ENCODE results near the gene PSTPIP1. TPM values are rescaled to one million over a fixed set of nuclear protein-coding genes. Genes with fewer than 3 reads are reported as not detected.

Gene PSTPIP1
- total and polyA plus RNA-seq, 2 of the 8 experiments (the other 6 are each of a cell fraction or from before 2014, with no cell fraction given), result 1.6 to 1.8 TPM

DNA sequence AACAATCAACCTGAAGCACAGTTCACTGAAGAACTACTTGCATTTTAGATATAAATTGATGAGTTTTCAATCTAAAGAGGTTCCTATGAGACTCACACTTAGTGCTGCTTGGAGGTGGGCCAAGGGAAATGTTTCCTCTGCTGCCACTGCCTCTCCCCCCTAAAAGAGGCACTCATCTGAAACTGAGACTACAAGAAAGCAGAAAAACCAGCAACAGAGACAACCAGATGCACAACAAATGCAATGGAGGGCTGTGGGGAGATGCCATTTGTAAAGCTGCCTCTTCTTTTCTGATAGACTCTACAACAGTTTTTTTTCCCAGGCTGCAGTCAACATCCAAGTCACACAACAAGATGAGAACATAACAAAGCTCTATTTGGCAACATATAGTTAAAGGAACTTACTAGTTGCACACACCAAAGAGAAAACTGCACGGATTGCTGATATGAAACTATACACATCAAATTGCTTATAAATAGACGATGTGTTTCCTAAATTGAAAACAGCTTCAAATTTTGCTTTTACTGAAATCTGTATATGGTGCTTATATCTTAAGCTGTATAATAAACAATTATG lies 64.9 kb downstream of the PSTPIP1 start:
- no peak for FAIRE-seq
- no peak overlapping the region for H3K9ac ChIP-seq (replicated peaks in 1 of 4; ENCODE audit: extremely low read depth in 1 of 4, low read depth in 3 of 4, low read length in 3 of 4)
- no peak overlapping the region for H3K4me2 ChIP-seq (ENCODE audit: insufficient read depth in 1 of 2, low read depth in 2 of 2, low read length in 2 of 2)
- H3K23me2 ChIP-seq (ENCODE audit: low read depth, low read length), result no peaks in the 10 kb centered on the region
- H4K8ac ChIP-seq (ENCODE audit: extremely low read depth, insufficient read depth, low read length), result no peak overlapping the region
- POLR2A ChIA-PET (ENCODE audit: partially characterized antibody), result interaction anchor here (1.6 to 2.5 kb wide), 3 partner anchors 10 to 14 kb away, joined by 5 to 12 read pairs (median 11); partner anchors contain the start of gene TSPAN3
- H3K79me2 ChIP-seq (ENCODE audit: control insufficient read depth in 1 of 2, insufficient read depth in 2 of 2, low read length in 2 of 2), result peaks cover 0 to 80% of the 10 kb centered on the region in 2 experiments; a peak in 2 of 4 replicates
- no peaks in the 10 kb centered on the region for H3K36me3 ChIP-seq (ENCODE audit: control insufficient read depth in 2 of 4, insufficient read depth in 4 of 4, low read length in 3 of 4)
- TF ChIP-seq TCF12 (IDR thresholded peaks at IDR 0.05; ENCODE audit: low read depth, low read length), result no peak
- no peak for TF ChIP-seq YY1 (IDR thresholded peaks at IDR 0.05; ENCODE audit: low read depth, low read length)
- no peak for TF ChIP-seq POLR2AphosphoS5 (IDR thresholded peaks at IDR 0.05; ENCODE audit: low read depth, low read length)
- no peak for TF ChIP-seq EZH2 (IDR thresholded peaks at IDR 0.05; ENCODE audit: low read depth, low read length, severe bottlenecking)
- no peak for TF ChIP-seq CEBPB (IDR thresholded peaks at IDR 0.05; ENCODE audit: low read depth, low read length)
- no peak for TF ChIP-seq BRCA1 (IDR thresholded peaks at IDR 0.05; ENCODE audit: low read depth, low read length)
- H3K23ac ChIP-seq (ENCODE audit: insufficient read length), result no peak overlapping the region
- H3K56ac ChIP-seq (replicated peaks; ENCODE audit: insufficient read length, low read depth, low read length), result no peak overlapping the region
- peaks cover 7 to 12% of the 10 kb centered on the region in 2 experiments for H4K20me1 ChIP-seq (replicated peaks in 1 of 2; ENCODE audit: control insufficient read depth in 1 of 2, insufficient read depth in 2 of 2, low read length in 2 of 2)
- H3K18ac ChIP-seq (ENCODE audit: extremely low read depth, low read length), result no peak overlapping the region
- no peak for DNase-seq (ENCODE audit: low read depth in 1 of 2, low spot score in 2 of 2)
- no peaks in the 10 kb centered on the region for H3K9me3 ChIP-seq (ENCODE audit: insufficient read depth in 2 of 2, low read depth in 1 of 2, low read length in 1 of 2)
- no peak overlapping the region for H2BK20ac ChIP-seq (ENCODE audit: low read length)
- no peak overlapping the region for H2BK15ac ChIP-seq (ENCODE audit: low read length)
- no peak overlapping the region for H4K91ac ChIP-seq (replicated peaks; ENCODE audit: insufficient read length, low read length)
- H3K4me3 ChIP-seq (ENCODE audit: extremely low read depth in 1 of 4, insufficient read depth in 2 of 4, low read depth in 3 of 4, low read length in 4 of 4), result no peak overlapping the region
- no peak overlapping the region for H4K5ac ChIP-seq (ENCODE audit: insufficient read length, low read depth, low read length)
- no peak overlapping the region for H2BK12ac ChIP-seq (ENCODE audit: low read depth, low read length)
- no peak overlapping the region for H2BK120ac ChIP-seq (replicated peaks; ENCODE audit: low read depth, low read length)
- CTCF ChIA-PET (ENCODE audit: partially characterized antibody), result interaction anchor here (1.2 to 1.9 kb wide), 7 partner anchors 9 to 687 kb away, joined by 3 to 11 read pairs (median 4); no protein-coding TSS in a partner anchor
- 90% methylated on average over 2 of the region's 2 CpGs; no CpG with 5 or more reads in 1 of the 2 experiments for WGBS, 2 experiments (ENCODE audit: extremely low coverage in 1 of 2, insufficient coverage in 1 of 2, insufficient read length in 1 of 2, insufficient replicate concordance in 2 of 2, low coverage in 1 of 2, low lambda C conversion rate in 2 of 2, missing lambda C conversion rate in 1 of 2)
- H3K79me1 ChIP-seq (ENCODE audit: low read depth, low read length), result no peaks in the 10 kb centered on the region
- no peak overlapping the region for H2BK5ac ChIP-seq (ENCODE audit: low read depth, low read length)
- no peak overlapping the region for H3K14ac ChIP-seq (ENCODE audit: insufficient read length)
- no peak overlapping the region for H2AFZ ChIP-seq (ENCODE audit: low read length)
- H2AK5ac ChIP-seq (ENCODE audit: low read depth, low read length), result no peak overlapping the region
- peaks cover 0 to 8% (median 6%) of the 10 kb centered on the region in 4 experiments; a peak in 3 of 7 replicates for H3K4me1 ChIP-seq (replicated peaks in 1 of 4; ENCODE audit: control insufficient read depth in 3 of 4, insufficient read depth in 4 of 4, low read length in 3 of 4)
- no peak overlapping the region for H3K27ac ChIP-seq (ENCODE audit: low read depth, low read length)
- H3K27me3 ChIP-seq (replicated peaks in 1 of 4; ENCODE audit: control insufficient read depth in 3 of 4, extremely low read depth in 1 of 4, insufficient read depth in 3 of 4, low read length in 3 of 4), result no peaks in the 10 kb centered on the region
- H3K4ac ChIP-seq (replicated peaks; ENCODE audit: insufficient read length, low read depth, low read length), result no peak overlapping the region
